ENCODE measurements around the gene MADD. TPM values are rescaled to one million over a fixed set of nuclear protein-coding genes. Genes with fewer than 3 reads are reported as not detected.
A peak's percentile ranks its signal among the peaks of the same experiment; 100 is the strongest.
"Not testable (repeated sequence)": the region's sequence is repeated elsewhere in the genome, so short reads cannot be mapped to it uniquely, and the experiment has no call there.

MADD gene
- total RNA-seq, 1 experiment from 2014 or later, result 29.0 TPM

- no peak for DNase-seq
- Histone ChIP-seq H3K9me3 (replicated peaks) (no peaks in the 10 kb centered on the region), H3K4me1 (no peaks in the 10 kb centered on the region; the same call in 1 of the 2 replicates), H3K4me3 (no peak overlapping the region), H3K27ac (no peak overlapping the region), H3K36me3 (no peaks in the 10 kb centered on the region; the same call in 1 of the 2 replicates), H3K27me3 (no peaks in the 10 kb centered on the region)
Measured at GRCh38 chr11:47329987-47330931, 60.3 kb downstream of the MADD start.

- Histone ChIP-seq H3K36me3 (no peaks in the 10 kb centered on the region; the same call in 1 of the 2 replicates), H3K27me3 (no peaks in the 10 kb centered on the region), H3K9me3 (replicated peaks) (no peaks in the 10 kb centered on the region), H3K27ac (no peak overlapping the region), H3K4me1 (no peaks in the 10 kb centered on the region; the same call in 1 of the 2 replicates), H3K4me3 (no peak overlapping the region)
- no peak for DNase-seq
Measured at GRCh38 chr11:47331454-47332302, 61.7 kb downstream of the MADD start.

- H3K27ac ChIP-seq, result no peak overlapping the region
- DNase-seq, result no peak
- no peak overlapping the region for H3K4me3 ChIP-seq
- no peaks in the 10 kb centered on the region for H3K27me3 ChIP-seq
- H3K9me3 ChIP-seq (replicated peaks), result no peaks in the 10 kb centered on the region
- H3K4me1 ChIP-seq, result no peaks in the 10 kb centered on the region; the same call in 1 of the 2 replicates
- no peaks in the 10 kb centered on the region for H3K36me3 ChIP-seq
Measured at GRCh38 chr11:47332303-47332711, 62.4 kb downstream of the MADD start.

- DNase-seq, result no peak
- no peaks in the 10 kb centered on the region for H3K9me3 ChIP-seq (replicated peaks)
- no peak overlapping the region for H3K27ac ChIP-seq
- no peaks in the 10 kb centered on the region; the same call in 1 of the 2 replicates for H3K4me1 ChIP-seq
- no peaks in the 10 kb centered on the region for H3K36me3 ChIP-seq
- H3K4me3 ChIP-seq, result no peak overlapping the region
- no peaks in the 10 kb centered on the region for H3K27me3 ChIP-seq
Measured at GRCh38 chr11:47332791-47333525, 63.0 kb downstream of the MADD start.

- DNase-seq, result no peak
- Histone ChIP-seq H3K27ac (no peak overlapping the region), H3K4me1 (no peaks in the 10 kb centered on the region; the same call in 1 of the 2 replicates), H3K4me3 (no peak overlapping the region), H3K36me3 (no peaks in the 10 kb centered on the region), H3K27me3 (no peaks in the 10 kb centered on the region), H3K9me3 (replicated peaks) (no peaks in the 10 kb centered on the region)
Measured at GRCh38 chr11:47333526-47333845, 63.6 kb downstream of the MADD start.

- Histone ChIP-seq H3K27me3 (no peaks in the 10 kb centered on the region), H3K36me3 (no peaks in the 10 kb centered on the region), H3K4me3 (no peak overlapping the region), H3K9me3 (replicated peaks) (no peaks in the 10 kb centered on the region), H3K27ac (no peak overlapping the region), H3K4me1 (no peaks in the 10 kb centered on the region; the same call in 1 of the 2 replicates)
- no peak for DNase-seq
Measured at GRCh38 chr11:47333886-47334443, 64.0 kb downstream of the MADD start.

GRCh38 chr11:47334699-47335411 is 64.9 kb downstream of the MADD start:
- not testable (repeated sequence) for H3K9me3 ChIP-seq (replicated peaks); H3K27ac ChIP-seq; H3K4me3 ChIP-seq; H3K36me3 ChIP-seq; DNase-seq; H3K4me1 ChIP-seq; H3K27me3 ChIP-seq

- Histone ChIP-seq H3K4me1 (no peaks in the 10 kb centered on the region), H3K27me3 (0 out of 2 replicates have a peak, but pooled peaks cover 2% of the 10 kb centered on the region)
Measured at GRCh38 chr11:47335733-47336132, 65.8 kb downstream of the MADD start.

GRCh38 chr11:47336595-47336994 is 66.7 kb downstream of the MADD start:
- H3K27me3 ChIP-seq, result 0 out of 2 replicates have a peak, but pooled peaks cover 4% of the 10 kb centered on the region
- no peak overlapping the region for H3K4me3 ChIP-seq
- no peaks in the 10 kb centered on the region for H3K4me1 ChIP-seq
- no peak overlapping the region for H3K27ac ChIP-seq
- H3K36me3 ChIP-seq, result no peaks in the 10 kb centered on the region
- peak in 1 of 2 experiments; percentile 1 for DNase-seq
- no peaks in the 10 kb centered on the region for H3K9me3 ChIP-seq (replicated peaks)

More at GRCh38 chr11:47335733-47336132, 65.8 kb downstream of the MADD start:
- Histone ChIP-seq H3K36me3 (no peaks in the 10 kb centered on the region), H3K27ac (no peak overlapping the region), H3K9me3 (replicated peaks) (no peaks in the 10 kb centered on the region), H3K4me3 (no peak overlapping the region)
- DNase-seq, result no peak

- Histone ChIP-seq H3K9me3 (replicated peaks) (no peaks in the 10 kb centered on the region), H3K36me3 (no peaks in the 10 kb centered on the region), H3K27ac (no peak overlapping the region), H3K4me3 (no peak overlapping the region), H3K4me1 (no peaks in the 10 kb centered on the region), H3K27me3 (0 out of 2 replicates have a peak, but pooled peaks cover 4% of the 10 kb centered on the region)
- peak in 1 of 2 experiments; percentile 4 for DNase-seq
Measured at GRCh38 chr11:47337229-47337924, 67.4 kb downstream of the MADD start.

- Histone ChIP-seq H3K27ac (no peak overlapping the region), H3K4me1 (no peaks in the 10 kb centered on the region), H3K4me3 (no peak overlapping the region), H3K9me3 (replicated peaks) (no peaks in the 10 kb centered on the region), H3K27me3 (0 out of 2 replicates have a peak, but pooled peaks cover 4% of the 10 kb centered on the region), H3K36me3 (no peaks in the 10 kb centered on the region)
- DNase-seq, result peak in 1 of 2 experiments; percentile 3
Measured at GRCh38 chr11:47338396-47339241, 68.7 kb downstream of the MADD start.

- no peak for DNase-seq
- Histone ChIP-seq H3K4me3 (no peak overlapping the region), H3K27ac (no peak overlapping the region), H3K36me3 (no peaks in the 10 kb centered on the region), H3K27me3 (0 out of 2 replicates have a peak, but pooled peaks cover 4% of the 10 kb centered on the region), H3K9me3 (replicated peaks) (no peaks in the 10 kb centered on the region), H3K4me1 (no peaks in the 10 kb centered on the region)
Measured at GRCh38 chr11:47340010-47340409, 70.1 kb downstream of the MADD start.
